AG08396 (cell line): ENCODE measurements around the gene JMJD8.
A peak's percentile ranks its signal among the peaks of the same experiment; 100 is the strongest.

ENCODE experiments used
- DNase-seq: peaks from one replicate; pipeline ENCODE4 v3.0.0; 2012; ENCODE audit warnings: low spot score, mixed read lengths

The JMJD8 gene

DNA sequence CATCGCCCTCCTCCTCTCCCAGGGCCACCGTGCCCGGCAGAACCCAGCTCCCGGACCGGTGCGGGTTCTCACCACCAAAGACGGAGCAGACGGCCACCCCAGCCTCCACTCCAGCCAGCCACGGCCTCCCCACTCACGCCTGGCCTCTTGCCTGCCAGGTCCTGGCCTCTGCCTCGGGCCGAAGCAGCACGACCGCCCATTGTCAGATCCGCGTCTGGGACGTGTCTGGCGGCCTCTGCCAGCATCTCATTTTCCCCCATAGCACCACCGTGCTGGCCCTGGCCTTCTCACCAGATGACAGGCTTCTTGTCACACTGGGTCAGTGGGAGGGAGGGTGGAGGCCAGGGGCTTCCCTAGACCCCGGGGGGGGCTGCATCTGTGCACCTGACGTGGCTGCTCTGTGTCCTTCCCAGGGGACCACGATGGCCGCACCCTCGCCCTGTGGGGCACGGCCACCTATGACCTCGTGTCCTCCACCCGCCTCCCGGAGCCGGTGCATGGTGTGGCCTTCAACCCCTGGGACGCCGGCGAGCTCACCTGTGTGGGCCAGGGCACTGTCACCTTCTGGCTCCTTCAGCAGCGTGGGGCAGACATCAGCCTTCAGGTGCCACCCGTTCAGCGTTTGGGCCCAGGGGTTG lies 22.8 kb downstream of the JMJD8 start:
- no peak for DNase-seq

DNA sequence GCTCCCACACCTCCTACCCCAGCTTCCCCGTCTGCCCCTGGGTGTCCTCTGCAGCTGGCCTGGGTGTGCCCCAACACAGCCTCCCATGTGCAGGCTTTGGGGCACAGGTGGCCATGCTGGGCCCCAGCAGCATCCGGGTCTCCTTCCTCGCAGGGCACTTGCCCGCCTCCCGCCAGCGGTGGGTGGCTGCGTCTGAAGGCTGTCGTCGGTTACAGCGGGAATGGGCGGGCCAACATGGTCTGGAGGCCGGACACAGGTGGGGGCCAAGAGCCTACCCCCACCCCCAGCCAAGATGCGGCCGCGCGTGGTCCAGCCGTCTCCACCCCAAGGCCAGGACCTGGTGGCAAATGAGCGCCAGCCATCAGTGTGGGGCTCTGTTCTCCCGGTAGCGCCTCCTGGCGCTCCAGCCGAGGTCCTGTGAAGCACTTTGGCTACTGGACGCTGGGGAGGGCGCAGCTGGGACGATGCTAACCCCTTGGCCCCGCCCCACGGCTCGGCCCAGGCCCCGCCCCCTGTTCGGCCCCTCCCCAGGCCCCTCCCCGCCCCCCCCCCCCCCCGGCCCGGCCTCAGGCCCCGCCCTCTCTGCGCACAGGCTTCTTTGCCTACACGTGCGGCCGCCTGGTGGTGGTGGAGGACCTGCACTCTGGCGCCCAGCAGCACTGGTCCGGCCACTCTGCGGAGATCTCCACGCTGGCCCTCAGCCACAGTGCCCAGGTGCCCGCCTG lies 23.5 kb downstream of the JMJD8 start:
- DNase-seq: peak; percentile 83

DNA sequence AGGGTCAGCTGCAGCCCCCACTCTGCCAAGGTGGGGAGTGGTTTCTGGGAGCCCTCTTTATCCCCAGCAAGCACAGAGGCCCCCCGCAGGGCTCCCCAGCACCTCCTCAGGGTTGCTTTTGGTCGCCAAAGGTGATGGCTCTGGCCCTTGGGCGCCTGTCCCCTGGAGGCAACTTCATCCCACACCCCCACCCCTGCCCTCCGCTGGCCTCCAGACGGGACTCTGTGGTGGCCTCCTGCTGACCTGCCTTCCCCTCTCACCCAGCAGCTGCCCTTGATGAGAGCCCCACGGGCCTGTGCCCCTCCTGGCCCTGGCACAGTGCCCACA lies 24.0 kb downstream of the JMJD8 start:
- no peak for DNase-seq

- DNase-seq: no peak
Measured at GRCh38 chr16:659618-660017, 24.5 kb downstream of the JMJD8 start.

DNA sequence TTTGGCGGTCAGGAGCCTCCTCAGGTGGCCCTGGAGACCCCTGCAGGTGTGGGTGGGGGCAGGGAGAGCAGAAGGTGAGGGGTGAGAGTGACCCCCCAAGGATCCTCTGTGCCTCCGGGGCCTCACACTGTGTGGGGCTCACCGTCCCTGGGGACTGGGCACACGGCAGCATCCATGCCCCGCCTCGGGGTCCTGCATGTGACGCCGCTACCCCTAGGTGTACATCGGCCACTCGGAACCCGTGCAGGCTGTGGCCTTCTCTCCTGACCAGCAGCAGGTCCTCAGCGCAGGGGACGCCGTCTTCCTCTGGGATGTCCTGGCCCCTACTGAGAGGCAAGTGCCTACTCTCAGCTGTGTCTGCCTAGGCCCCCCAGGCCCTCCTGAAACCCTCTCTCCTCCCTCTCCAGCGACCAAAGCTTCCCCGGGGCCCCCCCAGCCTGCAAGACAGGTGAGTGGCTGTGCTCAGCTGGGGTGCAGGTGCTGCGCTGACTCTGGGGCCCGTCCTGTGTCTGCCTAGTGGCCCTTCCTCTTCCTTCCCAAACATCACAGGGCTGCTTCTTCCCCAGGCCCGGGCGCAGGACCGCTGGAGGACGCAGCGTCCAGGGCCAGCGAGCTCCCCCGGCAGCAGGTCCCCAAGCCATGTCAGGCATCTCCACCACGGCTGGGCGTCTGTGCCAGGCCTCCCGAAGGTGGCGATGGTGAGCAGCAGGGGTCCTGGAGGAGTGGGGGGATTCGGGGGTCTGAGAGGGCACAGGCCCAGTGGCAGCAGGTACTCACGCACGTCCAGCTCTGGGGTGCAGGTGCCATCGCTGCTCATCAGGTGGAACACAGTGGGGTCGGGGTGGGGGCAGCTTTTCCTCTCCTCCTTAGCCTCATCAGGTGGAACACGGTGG lies 25.2 kb downstream of the JMJD8 start:
- no peak for DNase-seq

DNA sequence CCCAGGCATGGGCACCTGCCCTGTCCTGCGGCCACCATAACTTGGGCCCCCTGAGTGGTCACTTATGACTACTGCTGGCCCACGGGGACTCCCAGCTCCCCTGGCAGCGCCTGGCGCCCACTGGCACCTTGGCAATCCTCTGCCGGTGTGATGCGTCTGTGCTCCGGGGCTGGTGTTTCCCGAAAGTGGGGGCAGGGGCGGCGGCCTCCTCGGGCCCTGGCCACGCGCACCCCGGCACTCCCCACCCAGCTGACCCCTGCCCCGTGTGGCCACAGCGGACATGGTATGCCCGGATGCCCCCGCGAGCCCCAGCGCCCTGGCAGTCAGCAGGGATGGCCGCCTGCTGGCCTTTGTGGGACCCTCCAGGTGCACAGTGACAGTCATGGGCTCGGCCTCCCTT lies 26.6 kb downstream of the JMJD8 start:
- DNase-seq: no peak

DNA sequence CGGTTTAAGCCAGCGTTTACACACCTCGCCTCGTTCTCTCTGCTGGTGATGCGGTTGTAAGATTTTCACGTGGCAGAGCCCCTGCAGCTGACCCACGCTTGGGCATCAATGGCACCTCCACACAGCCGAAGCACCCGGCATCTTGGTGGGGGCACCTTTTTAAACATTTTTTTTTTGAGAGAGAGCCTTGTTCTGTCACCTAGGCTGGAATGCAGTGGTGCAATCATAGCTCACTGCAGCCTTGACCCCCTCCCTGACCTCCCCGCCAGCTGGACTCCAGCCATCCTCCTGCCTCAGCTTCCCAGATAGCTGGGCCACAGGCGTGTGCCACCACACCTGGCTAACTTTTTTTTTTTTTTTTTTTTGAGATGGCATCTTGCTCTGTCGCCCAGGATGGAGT lies 30.1 kb downstream of the JMJD8 start:
- no peak for DNase-seq

DNA sequence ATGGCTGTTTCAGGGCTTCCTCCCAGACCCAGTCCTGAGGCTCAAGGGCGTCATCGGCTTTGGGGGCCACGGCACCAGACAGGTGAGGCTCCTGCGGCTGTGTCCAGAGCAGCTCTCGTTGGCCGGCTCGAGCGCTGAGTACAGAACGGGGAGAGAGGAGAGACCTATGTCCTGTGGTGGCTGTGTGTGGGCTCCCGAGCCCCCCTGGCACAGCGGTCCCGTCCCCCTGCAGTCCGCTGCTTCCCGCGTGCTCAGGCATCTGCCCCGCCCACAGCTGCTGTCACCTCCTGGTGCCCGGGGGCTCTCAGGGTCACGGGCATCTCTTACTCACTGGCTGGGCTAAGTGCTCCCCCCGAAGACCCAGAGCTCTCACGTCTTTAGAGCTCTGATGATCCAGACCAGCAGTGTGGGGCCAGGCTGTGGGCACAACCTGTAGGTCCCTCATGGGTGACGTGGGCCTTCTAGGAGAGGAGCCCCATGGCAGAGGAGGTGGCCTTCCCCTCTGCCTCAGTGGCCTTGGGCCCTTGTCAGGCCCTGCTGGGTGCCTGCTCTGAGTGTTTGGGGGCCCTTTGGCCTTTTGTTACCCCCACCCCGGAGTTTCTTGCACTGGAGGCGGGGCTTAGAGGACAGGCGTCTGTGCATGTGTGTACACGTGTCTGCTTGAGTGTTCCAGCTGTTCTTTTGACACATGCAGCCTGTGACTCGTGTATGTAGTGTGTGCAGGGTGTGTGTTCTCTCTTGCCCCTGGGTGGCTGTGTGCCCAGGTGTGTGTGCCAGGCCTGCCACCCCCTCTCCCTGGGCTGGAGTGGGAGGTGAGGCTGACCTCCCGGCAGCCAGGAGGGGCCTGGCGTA lies 31.5 kb downstream of the JMJD8 start:
- DNase-seq: no peak

DNA sequence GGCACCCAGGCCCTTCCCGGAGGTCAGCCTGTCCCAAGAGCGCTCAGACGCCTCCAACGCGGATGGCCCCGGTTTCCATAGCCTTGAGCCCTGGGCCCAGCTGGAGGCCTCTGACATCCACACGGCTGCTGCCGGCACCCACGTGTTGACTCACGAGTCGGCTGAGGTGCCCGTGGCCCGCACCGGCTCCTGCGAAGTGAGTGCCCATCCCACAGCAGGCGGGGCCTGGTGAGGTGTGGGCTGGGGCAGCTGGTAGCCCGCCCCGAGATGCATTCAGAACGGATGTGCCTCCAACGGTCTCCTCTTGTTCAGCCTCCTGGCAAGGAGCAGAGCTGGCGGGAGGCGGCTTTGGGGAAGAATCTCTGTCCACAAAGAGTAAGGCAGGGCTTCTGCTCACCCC lies 32.3 kb downstream of the JMJD8 start:
- no peak for DNase-seq

- DNase-seq: peak; percentile 72
Measured at GRCh38 chr16:649631-650030, 34.5 kb downstream of the JMJD8 start.

GRCh38 chr16:648781-649589 lies 35.1 kb downstream of the JMJD8 start, which contains the start of gene WDR90:
TSS of gene WDR90 (plus strand) at chr16:649365. CDS start at chr16:649417, 52 bp downstream.
- DNase-seq: peak; percentile 99

GRCh38 chr16:648071-648780 lies 35.9 kb downstream of the JMJD8 start:
- peak; percentile 61 for DNase-seq

GRCh38 chr16:647173-647902 lies 36.8 kb downstream of the JMJD8 start:
- no peak for DNase-seq

DNA sequence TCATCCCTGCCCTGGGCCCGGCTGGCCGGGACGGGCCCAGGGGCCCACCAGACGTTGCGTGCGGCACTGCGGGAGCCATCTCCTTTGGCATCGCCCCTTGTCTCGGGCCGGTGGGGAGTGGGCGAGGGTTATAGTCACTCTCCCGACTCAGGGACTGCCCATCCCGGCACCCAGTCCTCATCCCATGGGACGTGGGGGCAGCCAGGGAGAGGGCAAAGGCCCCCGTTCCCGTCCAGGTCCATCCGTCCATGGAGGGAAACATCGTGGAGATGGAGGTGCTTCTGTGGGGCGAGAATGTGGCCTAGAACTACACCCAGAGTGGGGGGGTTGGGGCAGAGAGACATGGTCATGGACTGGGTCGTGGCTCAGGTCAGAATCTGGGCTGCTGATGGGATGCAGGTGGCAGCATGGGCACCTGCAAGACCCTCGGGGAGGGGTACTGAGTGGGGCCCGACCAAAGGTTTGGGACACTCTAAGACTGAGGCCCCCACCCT lies 37.4 kb downstream of the JMJD8 start:
- DNase-seq: no peak

DNA sequence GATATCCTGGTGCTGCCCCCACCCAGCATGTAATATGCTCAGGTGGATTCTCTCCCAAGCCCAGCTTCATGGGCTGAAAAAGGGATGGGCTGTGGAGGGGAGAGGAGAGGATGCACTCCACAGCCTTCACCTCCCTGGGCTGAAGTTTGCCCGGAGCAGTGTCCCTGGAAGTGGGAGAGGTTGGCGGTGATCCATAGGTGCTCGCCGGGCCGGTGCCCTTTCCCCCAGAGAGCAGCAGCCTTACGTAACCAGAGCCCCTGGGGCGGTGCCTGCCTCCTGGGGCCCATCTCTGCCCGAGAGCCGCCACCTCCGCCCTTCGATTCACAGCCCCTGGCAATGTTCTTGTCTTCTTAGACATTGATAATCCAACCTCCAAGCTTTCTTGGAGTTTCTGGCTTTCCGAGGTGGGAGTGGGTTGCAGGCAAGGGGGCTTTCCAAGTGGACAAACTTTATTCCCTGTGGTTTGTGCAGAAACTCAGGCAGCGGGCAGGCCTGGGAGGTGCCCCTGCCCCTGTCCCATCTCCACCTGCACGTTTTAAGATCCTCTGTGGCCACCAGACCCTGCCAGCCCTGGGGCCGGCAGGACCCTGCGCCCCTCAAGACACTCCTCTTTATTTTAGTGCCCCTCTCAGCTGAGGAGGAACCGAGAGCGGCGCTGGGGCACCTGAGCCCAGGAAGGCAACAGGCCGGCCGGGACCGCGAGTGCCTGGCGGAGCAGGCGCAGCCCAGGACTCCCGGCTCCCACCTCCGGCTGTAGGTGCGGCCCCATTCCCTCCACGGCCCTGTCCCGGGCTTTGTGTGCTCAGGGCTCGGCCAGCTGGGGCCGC lies 38.1 kb downstream of the JMJD8 start:
- no peak for DNase-seq

- no peak for DNase-seq
Measured at GRCh38 chr16:644556-644955, 39.6 kb downstream of the JMJD8 start.

- no peak for DNase-seq
Measured at GRCh38 chr16:643050-643368, 41.1 kb downstream of the JMJD8 start.

DNA sequence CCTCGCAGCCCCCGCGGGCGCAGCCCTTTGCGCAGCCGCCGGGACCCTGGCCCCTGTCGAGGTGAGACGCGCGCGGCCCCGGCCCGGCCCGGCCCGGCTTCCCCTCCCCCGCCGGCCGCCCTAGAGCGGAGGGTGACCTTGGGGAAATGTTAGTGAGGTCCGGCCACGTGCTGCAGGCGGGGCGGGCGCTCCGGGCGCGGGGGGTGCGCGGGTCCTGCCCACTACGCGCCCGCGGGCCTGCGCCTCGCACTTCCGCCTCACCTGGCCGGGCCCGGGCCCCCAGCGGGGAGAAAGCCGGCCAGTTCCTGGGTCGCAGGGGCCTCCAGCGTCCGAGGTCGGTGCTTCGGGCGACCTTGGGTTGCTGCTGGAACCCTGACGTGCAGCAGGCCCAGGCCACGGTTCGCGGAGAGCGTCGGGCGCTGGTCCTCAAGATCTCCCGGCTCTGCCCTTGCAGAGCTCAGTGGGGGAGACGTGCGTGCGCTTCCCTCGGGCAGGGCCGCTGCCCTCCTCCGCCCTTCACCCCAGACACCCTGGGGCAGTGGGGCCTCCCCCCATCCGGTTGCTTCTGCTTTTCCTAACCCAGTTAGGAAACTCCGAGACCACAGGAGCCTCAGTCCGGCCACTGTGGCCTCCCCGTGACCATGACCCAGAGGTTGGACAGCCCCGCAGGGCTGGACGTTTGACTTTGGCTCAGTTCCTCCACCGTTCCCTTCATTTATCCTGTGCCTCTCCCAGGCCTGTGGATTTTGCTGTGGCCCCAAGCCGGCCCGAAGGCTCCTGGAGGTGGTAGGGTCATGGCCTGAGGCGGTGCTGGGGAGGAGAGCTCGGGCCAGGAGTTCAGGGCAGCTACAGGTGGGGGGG lies 41.7 kb downstream of the JMJD8 start:
- peak; percentile 55 for DNase-seq
